H9 (cell line): ENCODE results near the gene NFE2L2. TPM values are rescaled to one million over a fixed set of nuclear protein-coding genes. Genes with fewer than 3 reads are reported as not detected.

ENCODE experiments used
- DNase-seq: peaks from one replicate; pipeline ENCODE4 v3.0.0-alpha.2; 2017
- H2AFZ ChIP-seq: one replicate; pipeline ENCODE4 v1.6.1; 2013; ENCODE audit warnings: mild to moderate bottlenecking, low read length, control low read depth, moderate library complexity
- H2AK5ac ChIP-seq: 2 replicates; pipeline ENCODE4 v1.6.1; 2013; ENCODE audit warnings: low read length, control low read depth, mixed read lengths; ENCODE audit not compliant: insufficient read length
- H2BK120ac ChIP-seq: one replicate; pipeline ENCODE4 v1.6.1; 2013; ENCODE audit warnings: low read depth, mild to moderate bottlenecking, low read length, control low read depth, inconsistent platforms; ENCODE audit not compliant: poor library complexity, severe bottlenecking
- H2BK12ac ChIP-seq: 2 replicates; pipeline ENCODE4 v1.6.1; 2013; ENCODE audit warnings: low read length, control low read depth, mixed read lengths, low read depth; ENCODE audit not compliant: insufficient read length
- H2BK15ac ChIP-seq: 2 replicates; pipeline ENCODE4 v1.6.1; 2013; ENCODE audit warnings: low read depth, low read length, control low read depth
- H2BK20ac ChIP-seq: one replicate; pipeline ENCODE4 v1.6.1; 2013; ENCODE audit warnings: low read depth, mild to moderate bottlenecking, low read length, control low read depth, inconsistent platforms; ENCODE audit not compliant: poor library complexity, severe bottlenecking
- H2BK5ac ChIP-seq: 2 replicates; pipeline ENCODE4 v1.6.1; 2013; ENCODE audit warnings: low read length, control low read depth, mixed read lengths; ENCODE audit not compliant: insufficient read length
- H3K14ac ChIP-seq: 2 replicates; pipeline ENCODE4 v1.6.1; 2013; ENCODE audit warnings: low read length, control low read depth; ENCODE audit not compliant: insufficient read depth
- H3K18ac ChIP-seq: 2 replicates; pipeline ENCODE4 v1.6.1; 2013; ENCODE audit warnings: low read depth, mild to moderate bottlenecking, mixed read lengths, low read length, control low read depth; ENCODE audit not compliant: insufficient read length
- H3K23ac ChIP-seq: 2 replicates; pipeline ENCODE4 v1.6.1; 2013; ENCODE audit warnings: low read length, control low read depth, mixed read lengths, low read depth; ENCODE audit not compliant: insufficient read length
- H3K23me2 ChIP-seq: 2 replicates; pipeline ENCODE4 v1.6.1; 2013; ENCODE audit warnings: low read depth, mild to moderate bottlenecking, mixed read lengths, low read length, control low read depth; ENCODE audit not compliant: insufficient read length, poor library complexity, severe bottlenecking
- H3K27ac ChIP-seq: 2 replicates; pipeline ENCODE4 v1.5.1; 2013; ENCODE audit warnings: low read length, control low read depth, mixed read lengths, low read depth; ENCODE audit not compliant: insufficient read length
- H3K27me3 ChIP-seq: 2 replicates; pipeline ENCODE4 v1.6.1; 2013; ENCODE audit warnings: low read length, control low read depth, inconsistent platforms; ENCODE audit not compliant: insufficient read depth
- H3K4ac ChIP-seq: 2 replicates; pipeline ENCODE4 v1.6.1; 2013; ENCODE audit warnings: low read depth, mild to moderate bottlenecking, control low read depth, inconsistent platforms, low read length, moderate library complexity
- H3K4me1 ChIP-seq: 2 replicates; pipeline ENCODE4 v1.6.1; 2013; ENCODE audit warnings: low read length, control low read depth, inconsistent platforms; ENCODE audit not compliant: insufficient read depth
- H3K4me2 ChIP-seq: 2 replicates; pipeline ENCODE4 v1.6.1; 2013; ENCODE audit warnings: low read length, control low read depth, mixed read lengths; ENCODE audit not compliant: insufficient read length, insufficient read depth
- H3K56ac ChIP-seq: 2 replicates; pipeline ENCODE4 v1.6.1; 2013; ENCODE audit warnings: low read depth, mild to moderate bottlenecking, mixed read lengths, low read length, control low read depth; ENCODE audit not compliant: insufficient read length
- H3K79me1 ChIP-seq: 2 replicates; pipeline ENCODE4 v1.6.1; 2013; ENCODE audit warnings: low read depth, mild to moderate bottlenecking, moderate library complexity, low read length, control low read depth, inconsistent platforms; ENCODE audit not compliant: insufficient read depth, poor library complexity, severe bottlenecking
- H3K79me2 ChIP-seq: 2 replicates; pipeline ENCODE4 v1.6.1; 2013; ENCODE audit warnings: low read length, control low read depth, inconsistent platforms; ENCODE audit not compliant: insufficient read depth
- H3K9ac ChIP-seq: 2 replicates; pipeline ENCODE4 v1.6.1; 2013; ENCODE audit warnings: low read length, control low read depth, mixed read lengths; ENCODE audit not compliant: insufficient read length; ENCODE audit errors: extremely low read depth
- H3K9me3 ChIP-seq: one replicate; pipeline ENCODE4 v1.6.1; 2013; ENCODE audit warnings: low read depth, low read length, inconsistent platforms; ENCODE audit not compliant: control insufficient read depth
- H3T11ph ChIP-seq: one replicate; pipeline ENCODE4 v1.6.1; 2013; ENCODE audit warnings: mild to moderate bottlenecking, low read length, control low read depth, inconsistent platforms
- H4K20me1 ChIP-seq: one replicate; pipeline ENCODE4 v1.6.1; 2013; ENCODE audit not compliant: control insufficient read depth, insufficient read length, insufficient read depth
- H4K5ac ChIP-seq: 2 replicates; pipeline ENCODE4 v1.6.1; 2013; ENCODE audit warnings: low read depth, mild to moderate bottlenecking, mixed read lengths, low read length, control low read depth; ENCODE audit not compliant: insufficient read length
- H4K8ac ChIP-seq: replicated peaks from 2 replicates; pipeline ENCODE4 v1.6.1; 2013; ENCODE audit warnings: low read length, control low read depth, mixed read lengths, low read depth; ENCODE audit not compliant: insufficient read length
- H4K91ac ChIP-seq: 2 replicates; pipeline ENCODE4 v1.6.1; 2013; ENCODE audit warnings: low read depth, mild to moderate bottlenecking, moderate library complexity, mixed read lengths, low read length, control low read depth; ENCODE audit not compliant: insufficient read length
- H3K27ac Mint-ChIP-seq, 3 experiments: 2 replicates in 2 of 3; 3 replicates in 1 of 3; pipeline ENCODE4 v1.8.0; 2020 to 2021; ENCODE audit warnings: mixed read lengths in 3 of 3, mild to moderate bottlenecking in 1 of 3, moderate library complexity in 1 of 3
- H3K27me3 Mint-ChIP-seq: 2 replicates; pipeline ENCODE4 v1.8.0; 2021; ENCODE audit warnings: low read depth, mild to moderate bottlenecking, moderate library complexity, mixed read lengths
- H3K36me3 Mint-ChIP-seq, 3 experiments: 2 replicates in 2 of 3; 3 replicates in 1 of 3; pipeline ENCODE4 v1.8.0; 2020 to 2021; ENCODE audit warnings: low read depth in 3 of 3, mixed read lengths in 3 of 3; ENCODE audit not compliant: insufficient read depth in 1 of 3
- H3K4me1 Mint-ChIP-seq, 2 experiments: 2 replicates each; pipeline ENCODE4 v1.8.0; 2020; ENCODE audit warnings: mixed read lengths in 2 of 2
- H3K4me3 Mint-ChIP-seq, 2 experiments: 2 replicates in 1 of 2; 3 replicates in 1 of 2; pipeline ENCODE4 v1.8.0; 2020 to 2021; ENCODE audit warnings: mild to moderate bottlenecking in 2 of 2, mixed read lengths in 2 of 2, moderate library complexity in 1 of 2
- H3K9me3 Mint-ChIP-seq, 2 experiments: 2 replicates in 1 of 2; 3 replicates in 1 of 2; pipeline ENCODE4 v1.8.0; 2020; ENCODE audit warnings: mild to moderate bottlenecking in 2 of 2, mixed read lengths in 2 of 2, moderate library complexity in 1 of 2
- CTCF ChIP-seq: fragments of 200-600 bp; sonication (generic); conservative IDR thresholded peaks from 3 replicates; pipeline ENCODE4 v1.8.0; 2021; ENCODE audit warnings: antibody characterized with exemption, mild to moderate bottlenecking
- WGBS: extraction: QIAGEN DNeasy Blood & Tissue Kit; methylation state at CpG from one replicate; pipeline ENCODE4 v1.1.7; 2013; ENCODE audit warnings: missing lambda C conversion rate, low lambda C conversion rate, mixed read lengths; ENCODE audit not compliant: insufficient read length; ENCODE audit errors: extremely low coverage; 5-methylcytosine and 5-hydroxymethylcytosine counted together
- total RNA-seq: library from RNA; stranded (reverse); gene quantifications from 2 replicates; pipeline ENCODE4 v1.2.1, GENCODE V29; 2021

The NFE2L2 gene
- total RNA-seq, 1 experiment from 2014 or later: 42.5 TPM

- no peaks in the 10 kb centered on the region for H3K27me3 ChIP-seq
- no peak overlapping the region for H4K5ac ChIP-seq
- H3K4ac ChIP-seq: no peak overlapping the region; the same call in 1 of the 2 replicates
- no peak overlapping the region for H3K56ac ChIP-seq
- H3K79me1 ChIP-seq: no peaks in the 10 kb centered on the region
- no peaks in the 10 kb centered on the region for H3K23me2 ChIP-seq
- H2BK12ac ChIP-seq: no peak overlapping the region
- H2BK20ac ChIP-seq: no peak overlapping the region
- no peak overlapping the region for H3T11ph ChIP-seq
- peaks cover 8 to 9% (median 9%) of the 10 kb centered on the region in 3 experiments for H3K36me3 Mint-ChIP-seq
- no peak overlapping the region for H3K23ac ChIP-seq
- peak overlapping the region; percentile 73 for H3K9ac ChIP-seq
- H3K79me2 ChIP-seq: peaks cover 31% of the 10 kb centered on the region; the same call in 1 of the 2 replicates
- no peak overlapping the region for H4K8ac ChIP-seq
- H3K18ac ChIP-seq: peak overlapping the region; percentile 51
- no peak overlapping the region for H3K27ac ChIP-seq
- H3K27me3 Mint-ChIP-seq: no peaks in the 10 kb centered on the region
- H3K9me3 Mint-ChIP-seq: peaks cover 6 to 9% of the 10 kb centered on the region in 2 experiments; a peak in 4 of 5 replicates
- H3K14ac ChIP-seq: peak overlapping the region; percentile 42; the same call in 1 of the 2 replicates
- peaks cover 36 to 40% of the 10 kb centered on the region in 2 experiments for H3K4me1 Mint-ChIP-seq
- H2AFZ ChIP-seq: no peak overlapping the region
- H3K4me3 Mint-ChIP-seq: peak overlapping the region; percentile 76 to 90
- peaks cover 3% of the 10 kb centered on the region; the same call in 1 of the 2 replicates for H3K4me1 ChIP-seq
- peak overlapping the region; percentile 26 for H3K4me2 ChIP-seq
- no peaks in the 10 kb centered on the region for H4K20me1 ChIP-seq
- H2AK5ac ChIP-seq: no peak overlapping the region
- no peak overlapping the region for H4K91ac ChIP-seq
- DNase-seq: peak; percentile 85
- H2BK5ac ChIP-seq: peak overlapping the region; percentile 1
- no peak overlapping the region for H2BK120ac ChIP-seq
- TF ChIP-seq CTCF: peak; percentile 65
- no CpG with 5 or more reads among the region's 81 CpGs for WGBS
- H2BK15ac ChIP-seq: no peak overlapping the region; the same call in 1 of the 2 replicates
- no peaks in the 10 kb centered on the region for H3K9me3 ChIP-seq
- H3K27ac Mint-ChIP-seq: peak overlapping the region in 2 of 3 experiments; percentile 92 to 94; a peak in 5 of 7 replicates
Observed at GRCh38 chr2:177263451-177264208, 897 bp downstream of the NFE2L2 start.
